Measurements from ENCODE around the gene SMAD3. TPM values are rescaled to one million over a fixed set of nuclear protein-coding genes. Genes with fewer than 3 reads are reported as not detected.

Gene SMAD3
- total and polyA plus RNA-seq, 2 donors (not counting 1 experiment from before 2014, with no cell fraction given) = 55.9 to 163 TPM

GRCh38 chr15:67228286-67228685 lies 162.9 kb downstream of the SMAD3 start:
- Histone ChIP-seq H4K20me1 (ENCODE audit: control insufficient read depth, insufficient read depth, low read length, poor library complexity, severe bottlenecking) (no peaks in the 10 kb centered on the region), H3K4me2 (replicated peaks; ENCODE audit: low read depth, low read length, poor library complexity, severe bottlenecking) (no peak overlapping the region), H3K79me2 (ENCODE audit: control insufficient read depth, insufficient read depth, low read length) (no peaks in the 10 kb centered on the region), H3K9ac (ENCODE audit: low read length) (no peak overlapping the region), H3K27ac (ENCODE audit: low read length in 2 of 2) (no peak overlapping the region), H2AFZ (ENCODE audit: insufficient read depth, low read depth, low read length, poor library complexity, severe bottlenecking) (no peak overlapping the region), H3K9me3 (ENCODE audit: control extremely low read depth in 1 of 3, control insufficient read depth in 2 of 3, insufficient read depth in 1 of 3, low read length in 2 of 3) (no peaks in the 10 kb centered on the region), H3K4me3 (ENCODE audit: control extremely low read depth in 1 of 5, extremely low read depth in 1 of 5, insufficient read depth in 1 of 5, low read depth in 2 of 5, low read length in 4 of 5) (no peak overlapping the region), H3K4me1 (ENCODE audit: control insufficient read depth in 2 of 2, insufficient read depth in 2 of 2, low read length in 2 of 2) (peaks cover 0 to 4% of the 10 kb centered on the region in 2 donors), H3K27me3 (replicated peaks in 1 of 4; ENCODE audit: control extremely low read depth in 1 of 4, control insufficient read depth in 3 of 4, insufficient read depth in 4 of 4, low read length in 3 of 4) (no peaks in the 10 kb centered on the region), H3K36me3 (replicated peaks in 1 of 2; ENCODE audit: control extremely low read depth in 1 of 2, control insufficient read depth in 1 of 2, extremely low read depth in 1 of 2, insufficient read depth in 2 of 2, low read length in 1 of 2) (peaks cover 0 to 23% of the 10 kb centered on the region in 2 experiments)
- DNase-seq (no peak), ATAC-seq (ENCODE audit: low read depth) (no peak)
- H3K4me3 Mint-ChIP-seq = no peak overlapping the region
- H3K27ac Mint-ChIP-seq = no peak overlapping the region
- CTCF ChIA-PET = interaction anchor here (1.2 kb wide), 1 partner anchor 76 kb away, joined by 3 read pairs; no protein-coding TSS in a partner anchor
- POLR2A ChIA-PET = no interaction called here
- WGBS (ENCODE audit: insufficient coverage) = no CpG with 5 or more reads among the region's 1 CpG
- H3K4me1 Mint-ChIP-seq = peaks cover 11% of the 10 kb centered on the region
- no peak for TF ChIP-seq EZH2 (IDR thresholded peaks at IDR 0.05; ENCODE audit: borderline replicate concordance, insufficient read depth, low read depth, low read length, poor library complexity, severe bottlenecking)
- TF ChIP-seq, protein P1, sequence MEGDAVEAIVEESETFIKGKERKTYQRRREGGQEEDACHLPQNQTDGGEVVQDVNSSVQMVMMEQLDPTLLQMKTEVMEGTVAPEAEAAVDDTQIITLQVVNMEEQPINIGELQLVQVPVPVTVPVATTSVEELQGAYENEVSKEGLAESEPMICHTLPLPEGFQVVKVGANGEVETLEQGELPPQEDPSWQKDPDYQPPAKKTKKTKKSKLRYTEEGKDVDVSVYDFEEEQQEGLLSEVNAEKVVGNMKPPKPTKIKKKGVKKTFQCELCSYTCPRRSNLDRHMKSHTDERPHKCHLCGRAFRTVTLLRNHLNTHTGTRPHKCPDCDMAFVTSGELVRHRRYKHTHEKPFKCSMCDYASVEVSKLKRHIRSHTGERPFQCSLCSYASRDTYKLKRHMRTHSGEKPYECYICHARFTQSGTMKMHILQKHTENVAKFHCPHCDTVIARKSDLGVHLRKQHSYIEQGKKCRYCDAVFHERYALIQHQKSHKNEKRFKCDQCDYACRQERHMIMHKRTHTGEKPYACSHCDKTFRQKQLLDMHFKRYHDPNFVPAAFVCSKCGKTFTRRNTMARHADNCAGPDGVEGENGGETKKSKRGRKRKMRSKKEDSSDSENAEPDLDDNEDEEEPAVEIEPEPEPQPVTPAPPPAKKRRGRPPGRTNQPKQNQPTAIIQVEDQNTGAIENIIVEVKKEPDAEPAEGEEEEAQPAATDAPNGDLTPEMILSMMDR (IDR thresholded peaks at IDR 0.05) = no peak
- H3K9me3 Mint-ChIP-seq (ENCODE audit: insufficient read depth) = no peaks in the 10 kb centered on the region
- intact Hi-C loops (cut with micrococcal nuclease) = no loop called here
- no peaks in the 10 kb centered on the region for H3K27me3 Mint-ChIP-seq

DNA sequence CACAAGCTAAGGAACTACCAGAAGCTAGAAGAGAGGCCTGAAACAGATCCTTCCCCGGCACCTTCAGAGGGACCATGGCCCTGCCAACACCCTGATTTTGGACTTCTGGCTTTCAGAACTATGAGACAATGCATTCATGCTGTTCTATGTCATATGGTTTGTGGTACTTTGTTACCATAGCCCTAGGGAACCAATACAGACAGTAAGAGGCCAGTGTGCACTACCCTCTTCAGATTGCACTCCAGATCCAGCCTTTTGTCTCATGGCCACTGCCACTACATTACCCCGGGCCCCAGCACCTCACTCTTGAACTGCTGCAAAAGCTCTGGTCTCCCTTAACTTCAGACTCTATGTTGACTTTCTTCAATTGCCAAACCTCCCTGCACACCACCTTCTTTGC lies 165.1 kb downstream of the SMAD3 start:
- H3K27me3 ChIP-seq (replicated peaks in 1 of 4; ENCODE audit: control extremely low read depth in 1 of 4, control insufficient read depth in 3 of 4, insufficient read depth in 4 of 4, low read length in 3 of 4) = no peaks in the 10 kb centered on the region

More for the DNA sequence above, 165.1 kb downstream of the SMAD3 start:
- Histone ChIP-seq H3K79me2 (ENCODE audit: control insufficient read depth, insufficient read depth, low read length) (peaks cover 5% of the 10 kb centered on the region), H3K9ac (ENCODE audit: low read length) (no peak overlapping the region), H3K9me3 (ENCODE audit: control extremely low read depth in 1 of 3, control insufficient read depth in 2 of 3, insufficient read depth in 1 of 3, low read length in 2 of 3) (no peaks in the 10 kb centered on the region), H3K4me1 (ENCODE audit: control insufficient read depth in 2 of 2, insufficient read depth in 2 of 2, low read length in 2 of 2) (peaks cover 0 to 4% of the 10 kb centered on the region in 2 donors), H3K27ac (ENCODE audit: low read length in 2 of 2) (no peak overlapping the region), H3K4me3 (ENCODE audit: control extremely low read depth in 1 of 5, extremely low read depth in 1 of 5, insufficient read depth in 1 of 5, low read depth in 2 of 5, low read length in 4 of 5) (no peak overlapping the region), H2AFZ (ENCODE audit: insufficient read depth, low read depth, low read length, poor library complexity, severe bottlenecking) (no peak overlapping the region), H3K36me3 (replicated peaks in 1 of 2; ENCODE audit: control extremely low read depth in 1 of 2, control insufficient read depth in 1 of 2, extremely low read depth in 1 of 2, insufficient read depth in 2 of 2, low read length in 1 of 2) (peaks cover 0 to 30% of the 10 kb centered on the region in 2 experiments), H3K4me2 (replicated peaks; ENCODE audit: low read depth, low read length, poor library complexity, severe bottlenecking) (no peak overlapping the region), H4K20me1 (ENCODE audit: control insufficient read depth, insufficient read depth, low read length, poor library complexity, severe bottlenecking) (no peaks in the 10 kb centered on the region)
- DNase-seq (no peak), ATAC-seq (ENCODE audit: low read depth) (no peak)
- ChIA-PET POLR2A (no interaction called here), CTCF (interaction anchor here (1.1 kb wide), 1 partner anchor 10 kb away, joined by 5 read pairs; no protein-coding TSS in a partner anchor)
- Mint-ChIP-seq H3K4me3 (no peak overlapping the region), H3K9me3 (ENCODE audit: insufficient read depth) (no peaks in the 10 kb centered on the region), H3K4me1 (peaks cover 11% of the 10 kb centered on the region), H3K27ac (no peak overlapping the region), H3K27me3 (no peaks in the 10 kb centered on the region)
- intact Hi-C loops (cut with micrococcal nuclease) = no loop called here
- 100% methylated on average over 2 of the region's 2 CpGs for WGBS (ENCODE audit: insufficient coverage)
- TF ChIP-seq, protein P1 (IDR thresholded peaks at IDR 0.05) = no peak
- TF ChIP-seq EZH2 (IDR thresholded peaks at IDR 0.05; ENCODE audit: borderline replicate concordance, insufficient read depth, low read depth, low read length, poor library complexity, severe bottlenecking) = no peak
